ENCODE measurements around the gene KRTAP10-10. TPM values are rescaled to one million over a fixed set of nuclear protein-coding genes. Genes with fewer than 3 reads are reported as not detected.

The KRTAP10-10 gene
- total and polyA plus RNA-seq, 10 donors: not detected

- 80 to 95% (median 85%) methylated on average over 4 of the region's 4 CpGs for WGBS, 5 donors
- no peak for DNase-seq
- Histone ChIP-seq H3K27ac (no peak overlapping the region), H3K27me3 (replicated peaks in 1 of 7) (peaks cover 0 to 40% (median 0%) of the 10 kb centered on the region in 7 donors), H3K4me1 (no peaks in the 10 kb centered on the region), H3K4me3 (no peak overlapping the region), H3K36me3 (no peaks in the 10 kb centered on the region), H3K9me3 (peaks cover 0 to 41% (median 34%) of the 10 kb centered on the region in 8 donors)
- no peak for TF ChIP-seq POLR2A (IDR thresholded peaks at IDR 0.05)
- no peak for TF ChIP-seq CTCF (IDR thresholded peaks at IDR 0.05 in 8 of 11, conservative IDR thresholded peaks at IDR 0.05 in 3 of 11)
- TF ChIP-seq POLR2AphosphoS5 (IDR thresholded peaks at IDR 0.05): no peak
- intact Hi-C loops (cut with DNase I; ENCODE audit: low total_unique reads): no loop called here
Measured at GRCh38 chr21:44611551-44611950, 25.6 kb upstream of the KRTAP10-10 start.

- no peak within 1 kb of the TSS for H3K4me3 ChIP-seq
- 81 to 94% (median 90%) methylated on average over 6 to 8 of the region's 8 CpGs for WGBS, 5 donors
- no peak for DNase-seq
Measured at GRCh38 chr21:44612029-44612486, 25.1 kb upstream of the KRTAP10-10 start, which contains the start of gene KRTAP10-8. KRTAP10-8 (plus strand) TSS chr21:44612079; CDS start chr21:44612101, 22 bp downstream.

GRCh38 chr21:44612669-44613229 is 24.4 kb upstream of the KRTAP10-10 start:
- intact Hi-C loops (cut with DNase I; ENCODE audit: low total_unique reads): no loop called here
- no peaks in the 10 kb centered on the region for H3K36me3 ChIP-seq
- no peaks in the 10 kb centered on the region for H3K4me1 ChIP-seq
- H3K27me3 ChIP-seq (replicated peaks in 1 of 7): peaks cover 0 to 41% (median 0%) of the 10 kb centered on the region in 7 donors
- TF ChIP-seq CTCF (IDR thresholded peaks at IDR 0.05 in 8 of 11, conservative IDR thresholded peaks at IDR 0.05 in 3 of 11) (no peak), POLR2A (IDR thresholded peaks at IDR 0.05) (no peak), POLR2AphosphoS5 (IDR thresholded peaks at IDR 0.05) (no peak)
- H3K4me3 ChIP-seq: no peak overlapping the region
- 81 to 87% (median 86%) methylated on average over 13 of the region's 13 CpGs for WGBS, 5 donors
- H3K9me3 ChIP-seq: peaks cover 0 to 40% (median 34%) of the 10 kb centered on the region in 8 donors
- DNase-seq: no peak
- H3K27ac ChIP-seq: no peak overlapping the region

More at GRCh38 chr21:44612029-44612486, 25.1 kb upstream of the KRTAP10-10 start, which contains the start of gene KRTAP10-8:
- Histone ChIP-seq H3K27ac (no peak within 1 kb of the TSS), H3K36me3 (no peaks in the 10 kb centered on the region), H3K4me1 (no peaks in the 10 kb centered on the region), H3K9me3 (peaks cover 0 to 40% (median 34%) of the 10 kb centered on the region in 8 donors), H3K27me3 (replicated peaks in 1 of 7) (peaks cover 0 to 41% (median 0%) of the 10 kb centered on the region in 7 donors)
- TF ChIP-seq POLR2A (IDR thresholded peaks at IDR 0.05): no peak
- no peak for TF ChIP-seq CTCF (IDR thresholded peaks at IDR 0.05 in 8 of 11, conservative IDR thresholded peaks at IDR 0.05 in 3 of 11)
- TF ChIP-seq POLR2AphosphoS5 (IDR thresholded peaks at IDR 0.05): no peak
- intact Hi-C loops (cut with DNase I; ENCODE audit: low total_unique reads): no loop called here

GRCh38 chr21:44613386-44614155 is 23.6 kb upstream of the KRTAP10-10 start:
- intact Hi-C loops (cut with DNase I; ENCODE audit: low total_unique reads): no loop called here
- no peak overlapping the region for H3K27ac ChIP-seq
- peaks cover 0 to 41% (median 0%) of the 10 kb centered on the region in 7 donors for H3K27me3 ChIP-seq (replicated peaks in 1 of 7)
- no peak for TF ChIP-seq POLR2A (IDR thresholded peaks at IDR 0.05)
- no peak for TF ChIP-seq CTCF (IDR thresholded peaks at IDR 0.05 in 8 of 11, conservative IDR thresholded peaks at IDR 0.05 in 3 of 11)
- TF ChIP-seq POLR2AphosphoS5 (IDR thresholded peaks at IDR 0.05): no peak
- DNase-seq: no peak
- peaks cover 0 to 7% (median under 1%) of the 10 kb centered on the region in 6 donors for H3K4me1 ChIP-seq
- peaks cover 0 to 37% (median 34%) of the 10 kb centered on the region in 8 donors for H3K9me3 ChIP-seq
- H3K4me3 ChIP-seq: no peak overlapping the region
- 90 to 92% (median 91%) methylated on average over 24 to 26 of the region's 26 CpGs for WGBS, 5 donors
- H3K36me3 ChIP-seq: no peaks in the 10 kb centered on the region
